Measurements from ENCODE around the gene ATXN2L.

- TF ChIP-seq POLR2A (IDR thresholded peaks at IDR 0.05; ENCODE audit: low read length) (peak; percentile 95), GATA1 (IDR thresholded peaks at IDR 0.05; ENCODE audit: low read depth, low read length) (no peak)
These were observed at the start of gene ATXN2L for GRCh38 chr16:28822520-28823290.
